WTC11 (cell line): ENCODE data around the gene ZBTB11. TPM values are rescaled to one million over a fixed set of nuclear protein-coding genes. Genes with fewer than 3 reads are reported as not detected.
"Not testable (repeated sequence)": the region's sequence is repeated elsewhere in the genome, so short reads cannot be mapped to it uniquely, and the experiment has no call there.

Experiments
- ATAC-seq: fragments of 200-7000 bp; cut with Tn5 transposase; 2 replicates; pipeline ENCODE4 v1.10.0; 2021; ENCODE audit warnings: mild to moderate bottlenecking, moderate library complexity
- CTCF ChIA-PET: fragments of 300-600 bp; sonication (Branson Sonifier 250); formaldehyde crosslinking; loops from one replicate; lab custom pipeline; 2021; ENCODE audit warnings: antibody characterized with exemption; lab: Charles Lee
- POLR2A ChIA-PET: fragments of 350-600 bp; sonication (Branson Sonifier 250); formaldehyde crosslinking; loops from one replicate; lab custom pipeline; 2021; ENCODE audit warnings: antibody characterized with exemption; lab: Charles Lee
- DNase-seq: peaks from one replicate; pipeline ENCODE4 v3.0.0; 2021; ENCODE audit warnings: low spot score
- H3K27ac Mint-ChIP-seq: 2 replicates; pipeline ENCODE4 v1.8.0; 2021; ENCODE audit warnings: mixed read lengths
- H3K27me3 Mint-ChIP-seq: 2 replicates; pipeline ENCODE4 v1.8.0; 2021; ENCODE audit warnings: low read depth, mild to moderate bottlenecking, moderate library complexity, mixed read lengths
- H3K36me3 Mint-ChIP-seq: 2 replicates; pipeline ENCODE4 v1.8.0; 2021; ENCODE audit warnings: mixed read lengths
- H3K4me1 Mint-ChIP-seq: 2 replicates; pipeline ENCODE4 v1.8.0; 2022; ENCODE audit warnings: mixed read lengths
- H3K4me3 Mint-ChIP-seq: 2 replicates; pipeline ENCODE4 v1.8.0; 2021; ENCODE audit warnings: mild to moderate bottlenecking, moderate library complexity, mixed read lengths
- H3K9me3 Mint-ChIP-seq: 2 replicates; pipeline ENCODE4 v1.8.0; 2021; ENCODE audit warnings: mixed read lengths
- EMX1 ChIP-seq: fragments of 250-450 bp; sonication (Bioruptor Pico); IDR thresholded peaks from 2 replicates; pipeline ENCODE4 v1.8.0; 2021; ENCODE audit warnings: mild to moderate bottlenecking
- ETV6 ChIP-seq: sonication (generic); formaldehyde crosslinking; IDR thresholded peaks from 2 replicates; pipeline ENCODE4 v1.8.1; 2022; ENCODE audit warnings: mild to moderate bottlenecking, missing genetic modification reagents
- GABPB1 ChIP-seq: sonication (generic); formaldehyde crosslinking; IDR thresholded peaks from 2 replicates; pipeline ENCODE4 v1.8.1; 2023; ENCODE audit warnings: mild to moderate bottlenecking, missing genetic modification reagents
- GRHL2 ChIP-seq: fragments of 250-450 bp; sonication (Bioruptor Pico); IDR thresholded peaks from 2 replicates; pipeline ENCODE4 v1.8.0; 2022; ENCODE audit warnings: mild to moderate bottlenecking, moderate library complexity; ENCODE audit not compliant: insufficient replicate concordance, severe bottlenecking
- GTF2I ChIP-seq: fragments of 250-450 bp; sonication (Bioruptor Pico); conservative IDR thresholded peaks from 2 replicates; pipeline ENCODE4 v1.4.0; 2021; ENCODE audit warnings: mild to moderate bottlenecking
- NFYB ChIP-seq: sonication (generic); formaldehyde crosslinking; conservative IDR thresholded peaks from 2 replicates; pipeline ENCODE4 v1.8.0; 2022; ENCODE audit warnings: low read depth, missing genetic modification reagents
- OVOL2 ChIP-seq: fragments of 250-450 bp; sonication (Bioruptor Pico); IDR thresholded peaks from 2 replicates; pipeline ENCODE4 v1.9.0; 2021; ENCODE audit warnings: mild to moderate bottlenecking, borderline replicate concordance
- PRRX2 ChIP-seq: fragments of 250-450 bp; sonication (Bioruptor Pico); IDR thresholded peaks from 2 replicates; pipeline ENCODE4 v1.8.0; 2021; ENCODE audit warnings: mild to moderate bottlenecking
- TEAD4 ChIP-seq: sonication (generic); formaldehyde crosslinking; IDR thresholded peaks from 2 replicates; pipeline ENCODE4 v1.8.0; 2022; ENCODE audit warnings: mild to moderate bottlenecking, missing genetic modification reagents
- ZNF416 ChIP-seq: fragments of 250-450 bp; sonication (Bioruptor Pico); IDR thresholded peaks from 2 replicates; pipeline ENCODE4 v1.9.0; 2021; ENCODE audit warnings: mild to moderate bottlenecking, inconsistent platforms
- ZNF671 ChIP-seq: fragments of 250-450 bp; sonication (Bioruptor Pico); IDR thresholded peaks from 2 replicates; pipeline ENCODE4 v1.8.0; 2021; ENCODE audit warnings: mild to moderate bottlenecking
- total RNA-seq: library from RNA; stranded (reverse); gene quantifications from 3 replicates; pipeline ENCODE4 v1.2.3, GENCODE V29; 2021
- TF ChIP-seq, protein P1 (sequence below): fragments of 250-450 bp; sonication (Bioruptor Pico); IDR thresholded peaks from 2 replicates; pipeline ENCODE4 v1.9.0; 2021; ENCODE audit warnings: mild to moderate bottlenecking, borderline replicate concordance
- TF ChIP-seq, protein P2 (sequence below): sonication (generic); formaldehyde crosslinking; IDR thresholded peaks from 2 replicates; pipeline ENCODE4 v1.8.0; 2022; ENCODE audit warnings: mild to moderate bottlenecking, missing genetic modification reagents
- TF ChIP-seq, protein P3 (sequence below): fragments of 250-450 bp; sonication (Bioruptor Pico); IDR thresholded peaks from 2 replicates; pipeline ENCODE4 v1.9.0; 2021; ENCODE audit warnings: mild to moderate bottlenecking
- TF ChIP-seq, protein P4 (sequence below): fragments of 250-450 bp; sonication (Bioruptor Pico); IDR thresholded peaks from 2 replicates; pipeline ENCODE4 v1.8.0; 2021; ENCODE audit warnings: mild to moderate bottlenecking

Gene ZBTB11
- total RNA-seq, 1 experiment from 2014 or later, result 13.5 TPM

DNA sequence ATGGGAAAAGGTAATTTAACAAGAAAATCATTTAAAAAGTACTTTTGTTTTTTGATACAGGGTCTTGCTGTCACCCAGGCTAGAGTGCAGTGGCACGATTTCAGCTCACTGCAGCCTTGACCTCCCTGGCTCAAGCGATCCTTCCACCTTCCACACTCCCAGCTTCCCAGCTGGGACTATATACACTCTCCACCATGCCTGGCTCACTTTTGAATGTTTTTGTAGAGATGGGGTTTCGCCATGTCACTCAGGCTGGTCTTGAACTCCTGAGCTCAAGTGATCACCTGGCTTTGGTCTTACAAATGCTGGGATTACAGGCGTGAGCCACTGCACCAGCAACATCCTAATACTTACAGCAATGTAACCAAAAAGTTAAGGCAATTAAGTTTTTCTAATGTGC, 3.5 kb upstream of the ZBTB11 start:
- Mint-ChIP-seq H3K9me3 (no peaks in the 10 kb centered on the region), H3K36me3 (peaks cover 45% of the 10 kb centered on the region), H3K4me3 (no peak overlapping the region), H3K27ac (peak overlapping the region; percentile 49; the same call in 1 of the 2 replicates), H3K27me3 (no peaks in the 10 kb centered on the region), H3K4me1 (peaks cover 22% of the 10 kb centered on the region)
- DNase-seq, result no peak
- ATAC-seq, result no peak
- POLR2A ChIA-PET, result no interaction called here
- CTCF ChIA-PET, result no interaction called here
- TF ChIP-seq, protein P1, sequence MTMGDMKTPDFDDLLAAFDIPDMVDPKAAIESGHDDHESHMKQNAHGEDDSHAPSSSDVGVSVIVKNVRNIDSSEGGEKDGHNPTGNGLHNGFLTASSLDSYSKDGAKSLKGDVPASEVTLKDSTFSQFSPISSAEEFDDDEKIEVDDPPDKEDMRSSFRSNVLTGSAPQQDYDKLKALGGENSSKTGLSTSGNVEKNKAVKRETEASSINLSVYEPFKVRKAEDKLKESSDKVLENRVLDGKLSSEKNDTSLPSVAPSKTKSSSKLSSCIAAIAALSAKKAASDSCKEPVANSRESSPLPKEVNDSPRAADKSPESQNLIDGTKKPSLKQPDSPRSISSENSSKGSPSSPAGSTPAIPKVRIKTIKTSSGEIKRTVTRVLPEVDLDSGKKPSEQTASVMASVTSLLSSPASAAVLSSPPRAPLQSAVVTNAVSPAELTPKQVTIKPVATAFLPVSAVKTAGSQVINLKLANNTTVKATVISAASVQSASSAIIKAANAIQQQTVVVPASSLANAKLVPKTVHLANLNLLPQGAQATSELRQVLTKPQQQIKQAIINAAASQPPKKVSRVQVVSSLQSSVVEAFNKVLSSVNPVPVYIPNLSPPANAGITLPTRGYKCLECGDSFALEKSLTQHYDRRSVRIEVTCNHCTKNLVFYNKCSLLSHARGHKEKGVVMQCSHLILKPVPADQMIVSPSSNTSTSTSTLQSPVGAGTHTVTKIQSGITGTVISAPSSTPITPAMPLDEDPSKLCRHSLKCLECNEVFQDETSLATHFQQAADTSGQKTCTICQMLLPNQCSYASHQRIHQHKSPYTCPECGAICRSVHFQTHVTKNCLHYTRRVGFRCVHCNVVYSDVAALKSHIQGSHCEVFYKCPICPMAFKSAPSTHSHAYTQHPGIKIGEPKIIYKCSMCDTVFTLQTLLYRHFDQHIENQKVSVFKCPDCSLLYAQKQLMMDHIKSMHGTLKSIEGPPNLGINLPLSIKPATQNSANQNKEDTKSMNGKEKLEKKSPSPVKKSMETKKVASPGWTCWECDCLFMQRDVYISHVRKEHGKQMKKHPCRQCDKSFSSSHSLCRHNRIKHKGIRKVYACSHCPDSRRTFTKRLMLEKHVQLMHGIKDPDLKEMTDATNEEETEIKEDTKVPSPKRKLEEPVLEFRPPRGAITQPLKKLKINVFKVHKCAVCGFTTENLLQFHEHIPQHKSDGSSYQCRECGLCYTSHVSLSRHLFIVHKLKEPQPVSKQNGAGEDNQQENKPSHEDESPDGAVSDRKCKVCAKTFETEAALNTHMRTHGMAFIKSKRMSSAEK, result peak; percentile 55; the same call in 1 of the 2 replicates
- TF ChIP-seq EMX1 (CRISPR knock-in tag) (peak; percentile 84), PRRX2 (peak; percentile 90), ZNF671 (CRISPR knock-in tag) (peak; percentile 78), GTF2I (CRISPR knock-in tag) (no peak), ZNF416 (CRISPR knock-in tag) (peak; percentile 79; the same call in 1 of the 2 replicates)
- TF ChIP-seq, protein P2, sequence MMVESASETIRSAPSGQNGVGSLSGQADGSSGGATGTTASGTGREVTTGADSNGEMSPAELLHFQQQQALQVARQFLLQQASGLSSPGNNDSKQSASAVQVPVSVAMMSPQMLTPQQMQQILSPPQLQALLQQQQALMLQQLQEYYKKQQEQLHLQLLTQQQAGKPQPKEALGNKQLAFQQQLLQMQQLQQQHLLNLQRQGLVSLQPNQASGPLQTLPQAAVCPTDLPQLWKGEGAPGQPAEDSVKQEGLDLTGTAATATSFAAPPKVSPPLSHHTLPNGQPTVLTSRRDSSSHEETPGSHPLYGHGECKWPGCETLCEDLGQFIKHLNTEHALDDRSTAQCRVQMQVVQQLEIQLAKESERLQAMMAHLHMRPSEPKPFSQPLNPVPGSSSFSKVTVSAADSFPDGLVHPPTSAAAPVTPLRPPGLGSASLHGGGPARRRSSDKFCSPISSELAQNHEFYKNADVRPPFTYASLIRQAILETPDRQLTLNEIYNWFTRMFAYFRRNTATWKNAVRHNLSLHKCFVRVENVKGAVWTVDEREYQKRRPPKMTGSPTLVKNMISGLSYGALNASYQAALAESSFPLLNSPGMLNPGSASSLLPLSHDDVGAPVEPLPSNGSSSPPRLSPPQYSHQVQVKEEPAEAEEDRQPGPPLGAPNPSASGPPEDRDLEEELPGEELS (CRISPR knock-in tag), result no peak
- TF ChIP-seq, protein P3, sequence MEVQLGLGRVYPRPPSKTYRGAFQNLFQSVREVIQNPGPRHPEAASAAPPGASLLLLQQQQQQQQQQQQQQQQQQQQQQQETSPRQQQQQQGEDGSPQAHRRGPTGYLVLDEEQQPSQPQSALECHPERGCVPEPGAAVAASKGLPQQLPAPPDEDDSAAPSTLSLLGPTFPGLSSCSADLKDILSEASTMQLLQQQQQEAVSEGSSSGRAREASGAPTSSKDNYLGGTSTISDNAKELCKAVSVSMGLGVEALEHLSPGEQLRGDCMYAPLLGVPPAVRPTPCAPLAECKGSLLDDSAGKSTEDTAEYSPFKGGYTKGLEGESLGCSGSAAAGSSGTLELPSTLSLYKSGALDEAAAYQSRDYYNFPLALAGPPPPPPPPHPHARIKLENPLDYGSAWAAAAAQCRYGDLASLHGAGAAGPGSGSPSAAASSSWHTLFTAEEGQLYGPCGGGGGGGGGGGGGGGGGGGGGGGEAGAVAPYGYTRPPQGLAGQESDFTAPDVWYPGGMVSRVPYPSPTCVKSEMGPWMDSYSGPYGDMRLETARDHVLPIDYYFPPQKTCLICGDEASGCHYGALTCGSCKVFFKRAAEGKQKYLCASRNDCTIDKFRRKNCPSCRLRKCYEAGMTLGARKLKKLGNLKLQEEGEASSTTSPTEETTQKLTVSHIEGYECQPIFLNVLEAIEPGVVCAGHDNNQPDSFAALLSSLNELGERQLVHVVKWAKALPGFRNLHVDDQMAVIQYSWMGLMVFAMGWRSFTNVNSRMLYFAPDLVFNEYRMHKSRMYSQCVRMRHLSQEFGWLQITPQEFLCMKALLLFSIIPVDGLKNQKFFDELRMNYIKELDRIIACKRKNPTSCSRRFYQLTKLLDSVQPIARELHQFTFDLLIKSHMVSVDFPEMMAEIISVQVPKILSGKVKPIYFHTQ, result peak; percentile 83
- TF ChIP-seq, protein P4, sequence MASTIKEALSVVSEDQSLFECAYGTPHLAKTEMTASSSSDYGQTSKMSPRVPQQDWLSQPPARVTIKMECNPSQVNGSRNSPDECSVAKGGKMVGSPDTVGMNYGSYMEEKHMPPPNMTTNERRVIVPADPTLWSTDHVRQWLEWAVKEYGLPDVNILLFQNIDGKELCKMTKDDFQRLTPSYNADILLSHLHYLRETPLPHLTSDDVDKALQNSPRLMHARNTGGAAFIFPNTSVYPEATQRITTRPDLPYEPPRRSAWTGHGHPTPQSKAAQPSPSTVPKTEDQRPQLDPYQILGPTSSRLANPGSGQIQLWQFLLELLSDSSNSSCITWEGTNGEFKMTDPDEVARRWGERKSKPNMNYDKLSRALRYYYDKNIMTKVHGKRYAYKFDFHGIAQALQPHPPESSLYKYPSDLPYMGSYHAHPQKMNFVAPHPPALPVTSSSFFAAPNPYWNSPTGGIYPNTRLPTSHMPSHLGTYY, result peak; percentile 62; the same call in 1 of the 2 replicates

DNA sequence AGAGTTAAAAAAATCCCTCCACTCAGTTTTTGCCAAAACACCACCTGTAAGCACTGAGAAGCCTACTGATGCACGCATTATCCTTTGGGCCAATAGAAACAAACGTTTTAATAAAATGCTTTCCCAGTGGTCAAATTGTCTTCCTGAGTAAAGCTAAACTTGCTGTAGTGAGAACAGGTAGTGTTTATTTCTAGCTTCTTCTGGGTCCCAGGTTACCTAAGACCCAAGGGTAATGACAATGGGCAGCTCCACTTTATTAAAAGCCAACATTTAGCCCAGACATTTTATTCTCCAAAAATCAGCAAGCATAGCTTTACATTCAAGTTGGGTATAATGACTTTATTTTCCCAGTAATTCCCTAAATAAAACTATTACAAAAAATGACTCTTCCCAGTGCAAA, 1.9 kb upstream of the ZBTB11 start:
- POLR2A ChIA-PET, result interaction anchor here (0.7 kb wide), 2 partner anchors 95 to 516 kb away, joined by 3 to 4 read pairs; no protein-coding TSS in a partner anchor
- H3K9me3 Mint-ChIP-seq, H3K27me3 Mint-ChIP-seq, ATAC-seq, H3K4me3 Mint-ChIP-seq, CTCF ChIA-PET, DNase-seq, H3K27ac Mint-ChIP-seq: not testable (repeated sequence)
- Mint-ChIP-seq H3K36me3 (peaks cover 33% of the 10 kb centered on the region), H3K4me1 (peaks cover 27% of the 10 kb centered on the region)

DNA sequence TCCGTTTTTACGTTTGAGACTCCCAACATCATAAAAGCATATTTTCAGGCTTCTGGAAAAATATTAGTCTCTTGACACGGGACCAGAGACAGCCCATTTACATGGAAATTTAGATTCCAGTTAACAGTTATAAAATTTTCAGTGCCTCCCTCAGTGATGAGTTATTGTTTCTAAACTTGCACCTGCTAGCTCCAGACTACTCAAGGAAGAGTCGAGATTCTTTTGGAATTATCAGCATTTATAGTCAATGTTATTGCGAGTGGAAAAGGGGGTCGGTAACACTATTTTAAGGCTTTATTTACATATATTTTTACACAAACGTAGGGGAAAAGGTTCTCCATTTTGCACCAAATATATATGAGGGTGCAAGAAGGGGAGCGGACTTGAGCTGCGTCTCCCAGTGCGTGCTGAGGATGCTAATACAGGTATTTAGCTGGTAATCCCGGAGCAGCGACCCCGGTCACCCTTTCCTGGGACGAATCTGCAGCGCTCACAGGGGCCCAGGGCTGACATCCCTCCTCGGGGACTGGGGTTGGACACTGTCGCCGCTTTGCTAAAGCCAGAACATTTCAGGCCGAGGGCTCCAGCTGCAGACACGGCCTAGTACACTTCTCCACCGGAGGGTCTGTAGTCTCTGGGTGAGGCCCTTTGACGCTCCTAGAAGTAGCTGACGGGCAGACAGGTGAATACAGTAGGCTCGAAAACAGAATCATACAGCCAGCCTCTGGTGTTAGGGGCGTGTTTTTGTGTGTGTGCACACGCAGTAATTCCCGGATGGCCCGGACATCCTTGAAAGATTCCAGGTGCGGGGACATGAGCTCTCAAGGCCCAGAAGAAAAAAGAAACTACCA, 729 bp upstream of the ZBTB11 start:
- Mint-ChIP-seq H3K9me3 (no peaks in the 10 kb centered on the region), H3K4me1 (peaks cover 28% of the 10 kb centered on the region), H3K4me3 (peak overlapping the region; percentile 95), H3K27ac (peak overlapping the region; percentile 98), H3K36me3 (peaks cover 27% of the 10 kb centered on the region), H3K27me3 (no peaks in the 10 kb centered on the region)
- CTCF ChIA-PET, result interaction anchor here (0.5 to 4.2 kb wide), 7 partner anchors 8 to 104 kb away, joined by 3 to 23 read pairs (median 4); partner anchors contain the start of genes CEP97, PCNP and RPL24
- DNase-seq, result peak; percentile 25
- POLR2A ChIA-PET, result interaction anchor here (0.6 to 3.7 kb wide), 7 partner anchors 9 to 107 kb away, joined by 3 to 34 read pairs (median 4); partner anchors contain the start of genes CEP97, PCNP and RPL24
- peak; percentile 0 for ATAC-seq
- TF ChIP-seq OVOL2 (CRISPR knock-in tag), result no peak
- TF ChIP-seq NFYB (CRISPR knock-in tag), result no peak
- TF ChIP-seq GRHL2 (CRISPR knock-in tag), result no peak
- no peak for TF ChIP-seq TEAD4 (CRISPR knock-in tag)
- TF ChIP-seq GABPB1 (CRISPR knock-in tag), result no peak
- TF ChIP-seq ETV6 (CRISPR knock-in tag), result no peak
- TF ChIP-seq, protein P1, result no peak
